HUES6 (cell line): Measurements from ENCODE around the gene OR52W1.
"Not testable (repeated sequence)": the region's sequence is repeated elsewhere in the genome, so short reads cannot be mapped to it uniquely, and the experiment has no call there.

Experiments
- H3K27ac ChIP-seq: 2 replicates; pipeline ENCODE4 v1.7.0; 2013; ENCODE audit warnings: low read depth, mild to moderate bottlenecking, low read length, inconsistent platforms
- H3K27me3 ChIP-seq: 2 replicates; pipeline ENCODE4 v1.6.1; 2013; ENCODE audit warnings: low read length; ENCODE audit not compliant: control insufficient read depth, insufficient read depth
- H3K36me3 ChIP-seq: 2 replicates; pipeline ENCODE4 v1.6.1; 2013; ENCODE audit warnings: low read length; ENCODE audit not compliant: control insufficient read depth, insufficient read depth
- H3K4me1 ChIP-seq: 2 replicates; pipeline ENCODE4 v1.6.1; 2013; ENCODE audit warnings: low read length; ENCODE audit not compliant: control insufficient read depth, insufficient read depth
- H3K4me3 ChIP-seq: 2 replicates; pipeline ENCODE4 v1.5.1; 2013; ENCODE audit warnings: low read depth, low read length
- H3K9ac ChIP-seq: one replicate; pipeline ENCODE4 v1.6.1; 2013; ENCODE audit warnings: mild to moderate bottlenecking, low read length
- H3K9me3 ChIP-seq: 2 replicates; pipeline ENCODE4 v1.6.1; 2013; ENCODE audit warnings: low read depth, low read length; ENCODE audit not compliant: control insufficient read depth, insufficient read depth

The OR52W1 gene

GRCh38 chr11:6237266-6237665, 38.2 kb downstream of the OR52W1 start:
- Histone ChIP-seq H3K36me3 (no peaks in the 10 kb centered on the region), H3K4me1 (0 out of 2 replicates have a peak, but pooled peaks cover 6% of the 10 kb centered on the region), H3K27me3 (no peaks in the 10 kb centered on the region), H3K9ac (no peak overlapping the region), H3K4me3 (no peak overlapping the region), H3K9me3 (no peaks in the 10 kb centered on the region), H3K27ac (no peak overlapping the region)

- Histone ChIP-seq H3K36me3 (no peaks in the 10 kb centered on the region), H3K9me3 (no peaks in the 10 kb centered on the region), H3K27ac (no peak overlapping the region), H3K4me1 (0 out of 2 replicates have a peak, but pooled peaks cover 6% of the 10 kb centered on the region), H3K27me3 (no peaks in the 10 kb centered on the region), H3K4me3 (no peak overlapping the region), H3K9ac (no peak overlapping the region)
These were observed 38.8 kb downstream of the OR52W1 start for GRCh38 chr11:6237761-6238302.

DNA sequence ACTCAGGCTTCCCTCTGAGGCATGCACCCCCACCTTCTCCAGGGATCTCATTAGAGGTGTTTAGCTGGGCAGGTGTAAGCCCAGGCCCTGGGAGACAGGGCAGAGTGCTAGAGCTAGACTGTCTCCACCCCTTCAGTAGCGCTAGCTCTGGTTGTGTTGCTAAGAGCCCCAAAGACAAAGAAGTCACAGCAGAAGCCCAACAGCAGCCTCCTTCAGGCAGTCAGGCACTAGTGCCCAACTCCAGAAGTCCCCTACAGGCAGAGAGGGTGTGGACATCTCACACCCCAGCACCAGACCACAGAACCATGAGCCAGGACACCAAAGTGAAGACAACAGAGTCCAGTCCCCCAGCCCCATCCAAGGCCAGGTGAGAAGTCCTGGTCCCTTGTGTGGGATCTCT, 39.9 kb downstream of the OR52W1 start, which contains the start of gene CNGA4:
TSS of gene CNGA4 (plus strand) at position 188 of the 400 bp plus-strand sequence. CDS start at position 306, 118 bp downstream.
- H3K27ac ChIP-seq, result no peak within 1 kb of the TSS
- H3K9me3 ChIP-seq, result no peaks in the 10 kb centered on the region
- no peak within 1 kb of the TSS for H3K9ac ChIP-seq
- H3K27me3 ChIP-seq, result no peaks in the 10 kb centered on the region
- H3K4me3 ChIP-seq, result no peak within 1 kb of the TSS
- 0 out of 2 replicates have a peak, but pooled peaks cover under 1% of the 10 kb centered on the region for H3K4me1 ChIP-seq
- H3K36me3 ChIP-seq, result no peaks in the 10 kb centered on the region

GRCh38 chr11:6240139-6240538, 41.1 kb downstream of the OR52W1 start:
- Histone ChIP-seq H3K4me3 (no peak overlapping the region), H3K27me3 (no peaks in the 10 kb centered on the region), H3K27ac (no peak overlapping the region), H3K36me3 (no peaks in the 10 kb centered on the region), H3K9me3 (no peaks in the 10 kb centered on the region), H3K4me1 (no peaks in the 10 kb centered on the region), H3K9ac (no peak overlapping the region)

DNA sequence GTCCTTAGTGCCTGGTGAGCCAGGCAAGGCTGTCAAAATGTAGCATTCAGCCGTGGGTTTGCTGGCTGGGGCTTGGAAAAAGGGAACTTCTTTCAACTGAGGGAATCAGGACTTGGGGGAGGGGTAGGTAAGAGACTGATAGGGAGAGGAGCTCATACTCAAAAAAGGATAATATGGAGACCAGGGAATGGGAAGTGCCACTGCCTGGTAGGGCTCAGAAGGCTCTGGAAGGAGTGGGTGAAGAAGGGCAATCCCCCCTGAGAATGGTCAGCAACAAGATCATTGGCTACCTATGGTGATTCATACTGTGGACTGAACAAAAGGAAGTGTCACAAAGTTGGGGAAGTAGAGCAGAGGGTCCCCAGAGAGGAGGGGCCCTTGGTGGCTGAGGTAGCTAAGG, 41.8 kb downstream of the OR52W1 start:
- H3K27ac ChIP-seq, result no peak overlapping the region
- H3K9ac ChIP-seq, result no peak overlapping the region
- no peak overlapping the region for H3K4me3 ChIP-seq
- no peaks in the 10 kb centered on the region for H3K9me3 ChIP-seq
- H3K4me1 ChIP-seq, result no peaks in the 10 kb centered on the region
- H3K36me3 ChIP-seq, result no peaks in the 10 kb centered on the region
- no peaks in the 10 kb centered on the region for H3K27me3 ChIP-seq

- H3K4me1 ChIP-seq, result no peaks in the 10 kb centered on the region
- H3K36me3 ChIP-seq, result no peaks in the 10 kb centered on the region
- H3K9me3 ChIP-seq, result no peaks in the 10 kb centered on the region
- H3K4me3 ChIP-seq, result no peak overlapping the region
- no peak overlapping the region for H3K27ac ChIP-seq
- H3K9ac ChIP-seq, result no peak overlapping the region
- H3K27me3 ChIP-seq, result no peaks in the 10 kb centered on the region
These were observed 42.3 kb downstream of the OR52W1 start for GRCh38 chr11:6241316-6241715.

DNA sequence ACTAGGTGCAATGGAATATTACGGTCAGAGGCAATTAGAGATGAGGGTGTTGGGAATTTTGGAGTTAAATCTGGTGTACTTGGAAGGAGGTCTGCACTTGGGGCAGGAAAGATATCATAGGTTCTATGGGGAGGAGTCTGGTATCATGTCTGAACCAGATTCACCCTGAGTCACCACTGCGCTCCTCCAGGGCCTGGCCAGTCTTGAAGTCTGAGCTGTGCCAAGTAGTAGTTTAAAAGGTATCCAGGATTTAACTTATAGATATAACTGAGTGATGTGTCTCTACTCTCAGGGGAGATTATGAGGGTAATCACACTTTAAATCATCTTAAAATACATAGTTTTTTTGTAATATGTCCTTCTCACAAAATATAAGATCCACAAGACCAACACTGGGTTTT, 46.5 kb downstream of the OR52W1 start:
- Histone ChIP-seq H3K27me3 (no peaks in the 10 kb centered on the region), H3K36me3 (no peaks in the 10 kb centered on the region), H3K4me3 (no peak overlapping the region), H3K9me3 (no peaks in the 10 kb centered on the region), H3K4me1 (no peaks in the 10 kb centered on the region), H3K27ac (no peak overlapping the region), H3K9ac (no peak overlapping the region)

- H3K27me3 ChIP-seq, result no peaks in the 10 kb centered on the region
- H3K27ac ChIP-seq, result no peak overlapping the region
- H3K4me3 ChIP-seq, result no peak overlapping the region
- H3K36me3 ChIP-seq, result no peaks in the 10 kb centered on the region
- no peak overlapping the region for H3K9ac ChIP-seq
- peaks cover 10% of the 10 kb centered on the region for H3K4me1 ChIP-seq
- no peaks in the 10 kb centered on the region for H3K9me3 ChIP-seq
These were observed 49.2 kb downstream of the OR52W1 start for GRCh38 chr11:6248248-6248647.

DNA sequence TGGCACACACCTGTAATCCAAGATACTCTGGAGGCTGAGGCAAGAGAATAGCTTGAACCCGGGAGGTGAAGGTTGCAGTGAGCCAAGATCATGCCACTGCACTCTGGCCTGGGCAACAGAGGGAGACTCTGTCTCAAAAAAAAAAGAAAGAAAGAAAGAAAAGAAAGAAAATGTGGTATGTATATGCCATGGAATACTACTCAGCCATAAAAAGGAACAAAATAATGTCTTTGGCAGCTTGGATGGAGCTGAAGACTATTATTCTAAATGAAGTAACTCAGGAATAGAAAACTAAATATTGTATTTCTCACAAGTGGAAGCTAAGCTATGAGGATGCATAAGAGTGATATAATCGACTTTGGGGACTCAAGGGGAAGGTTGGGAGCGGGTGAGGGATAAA, 49.9 kb downstream of the OR52W1 start:
- not testable (repeated sequence) for H3K36me3 ChIP-seq, H3K27ac ChIP-seq, H3K9ac ChIP-seq, H3K27me3 ChIP-seq, H3K4me3 ChIP-seq, H3K9me3 ChIP-seq, H3K4me1 ChIP-seq
